IMR-90 (cell line): Measurements from ENCODE around the gene FOXQ1. TPM values are rescaled to one million over a fixed set of nuclear protein-coding genes. Genes with fewer than 3 reads are reported as not detected.

Source experiments
- ATAC-seq: fragments of 200-7000 bp; cut with Tn5 transposase; 2 replicates; pipeline ENCODE4 v1.9.1; 2020; ENCODE audit warnings: low read depth, mild to moderate bottlenecking, moderate library complexity
- BruUV-seq: library from RNA; stranded (reverse); fragments of 400-500 nt; replicated peaks from 2 replicates; lab custom pipeline; 2021; lab: Mats Ljungman, UMichigan
- CTCF ChIA-PET: fragments of 300-600 bp; formaldehyde crosslinking; extraction: SDS; loops from one replicate; lab custom pipeline; 2021; ENCODE audit warnings: antibody characterized with exemption; lab: Yijun Ruan, JAX
- POLR2A ChIA-PET: fragments of 300-600 bp; sonication (Branson Sonifier 250); formaldehyde crosslinking; loops from one replicate; lab custom pipeline; 2022; ENCODE audit warnings: antibody characterized with exemption; ENCODE audit not compliant: unreplicated experiment; lab: Charles Lee
- DNase-seq: peaks from one replicate; pipeline ENCODE4 v3.0.0; 2013
- H2AFZ ChIP-seq: replicated peaks from 2 replicates; pipeline ENCODE3; 2013; ENCODE audit warnings: low read length, mild to moderate bottlenecking; ENCODE audit not compliant: poor library complexity
- H2AK5ac ChIP-seq: 2 replicates; pipeline ENCODE4 v1.6.1; 2013; ENCODE audit warnings: low read depth, low read length, inconsistent platforms
- H2AK9ac ChIP-seq: replicated peaks from 2 replicates; pipeline ENCODE3; 2013; ENCODE audit warnings: mild to moderate bottlenecking, low read depth, low read length, moderate library complexity; ENCODE audit not compliant: poor library complexity
- H2BK120ac ChIP-seq: 2 replicates; pipeline ENCODE4 v1.6.1; 2013; ENCODE audit warnings: low read depth, low read length, inconsistent platforms
- H2BK15ac ChIP-seq: 3 replicates; pipeline ENCODE4 v1.6.1; 2013; ENCODE audit warnings: low read depth, low read length, inconsistent platforms
- H2BK20ac ChIP-seq: 2 replicates; pipeline ENCODE4 v1.6.1; 2013; ENCODE audit warnings: low read depth, mild to moderate bottlenecking, inconsistent platforms, low read length, moderate library complexity
- H2BK5ac ChIP-seq: 2 replicates; pipeline ENCODE4 v1.6.1; 2013; ENCODE audit warnings: mild to moderate bottlenecking, low read depth, low read length, inconsistent platforms; ENCODE audit not compliant: poor library complexity, severe bottlenecking
- H3K14ac ChIP-seq: replicated peaks from 2 replicates; pipeline ENCODE4 v1.6.1; 2013; ENCODE audit warnings: low read depth, low read length, inconsistent platforms
- H3K18ac ChIP-seq: 2 replicates; pipeline ENCODE4 v1.6.1; 2013; ENCODE audit warnings: low read depth, low read length, control low read depth
- H3K23ac ChIP-seq: 2 replicates; pipeline ENCODE4 v1.6.1; 2013; ENCODE audit warnings: low read depth, low read length, inconsistent platforms
- H3K27ac ChIP-seq: 2 replicates; pipeline ENCODE4 v1.5.1; 2013; ENCODE audit warnings: mild to moderate bottlenecking, control low read depth, low read length; ENCODE audit not compliant: insufficient read depth
- H3K27me3 ChIP-seq: 2 replicates; pipeline ENCODE4 v1.6.1; 2013; ENCODE audit warnings: low read length; ENCODE audit not compliant: control insufficient read depth, insufficient read depth
- H3K36me3 ChIP-seq: 2 replicates; pipeline ENCODE4 v1.6.1; 2013; ENCODE audit warnings: low read length, mixed read lengths; ENCODE audit not compliant: control insufficient read depth, insufficient read depth
- H3K4ac ChIP-seq: 2 replicates; pipeline ENCODE4 v1.6.1; 2013; ENCODE audit warnings: low read depth, low read length, inconsistent platforms
- H3K4me1 ChIP-seq: 2 replicates; pipeline ENCODE4 v1.6.1; 2013; ENCODE audit warnings: low read length, mixed read lengths; ENCODE audit not compliant: control insufficient read depth, insufficient read depth
- H3K4me2 ChIP-seq: 2 replicates; pipeline ENCODE4 v1.6.1; 2013; ENCODE audit warnings: low read depth, mild to moderate bottlenecking, control low read depth, low read length, moderate library complexity
- H3K4me3 ChIP-seq: 2 replicates; pipeline ENCODE4 v1.5.1; 2013; ENCODE audit warnings: low read depth, mild to moderate bottlenecking, control low read depth, low read length, moderate library complexity; ENCODE audit not compliant: insufficient read depth
- H3K56ac ChIP-seq: 2 replicates; pipeline ENCODE4 v1.6.1; 2013; ENCODE audit warnings: low read length, inconsistent platforms; ENCODE audit not compliant: insufficient read depth; ENCODE audit errors: extremely low read depth
- H3K79me1 ChIP-seq, 2 experiments: 2 replicates each; pipeline ENCODE4 v1.6.1; 2013; ENCODE audit warnings: low read length in 2 of 2, inconsistent platforms in 1 of 2, low read depth in 1 of 2
- H3K9ac ChIP-seq: 2 replicates; pipeline ENCODE4 v1.6.1; 2013; ENCODE audit warnings: low read depth, low read length, control low read depth
- H3K9me1 ChIP-seq: 2 replicates; pipeline ENCODE4 v1.6.1; 2013; ENCODE audit warnings: low read length, inconsistent platforms; ENCODE audit not compliant: insufficient read depth
- H3K9me3 ChIP-seq: 2 replicates; pipeline ENCODE4 v1.6.1; 2013; ENCODE audit warnings: low read length; ENCODE audit not compliant: control insufficient read depth, insufficient read depth
- H4K20me1 ChIP-seq: 2 replicates; pipeline ENCODE4 v1.6.1; 2013; ENCODE audit warnings: low read length, inconsistent platforms; ENCODE audit not compliant: insufficient read depth
- H4K5ac ChIP-seq: 2 replicates; pipeline ENCODE4 v1.6.1; 2013; ENCODE audit warnings: mild to moderate bottlenecking, low read depth, low read length, control low read depth
- H4K8ac ChIP-seq, 2 experiments: 2 replicates each; pipeline ENCODE4 v1.6.1; 2013; ENCODE audit warnings: low read depth in 2 of 2, low read length in 2 of 2, control low read depth in 1 of 2, inconsistent platforms in 1 of 2
- H4K91ac ChIP-seq: 2 replicates; pipeline ENCODE4 v1.6.1; 2013; ENCODE audit warnings: low read depth, low read length, inconsistent platforms; ENCODE audit not compliant: insufficient read depth
- CHD1 ChIP-seq: IDR thresholded peaks from 2 replicates; pipeline ENCODE4 v1.6.1; 2012; ENCODE audit warnings: low read depth, low read length, improper control_type of control experiment
- CTCF ChIP-seq: conservative IDR thresholded peaks from 2 replicates; pipeline ENCODE4 v1.5.1; 2012; ENCODE audit warnings: mild to moderate bottlenecking, low read depth, low read length, improper control_type of control experiment
- FOS ChIP-seq: fragments of 150-350 bp; IDR thresholded peaks from 2 replicates; pipeline ENCODE4 v1.6.1; 2016; ENCODE audit warnings: low read depth, low read length
- MXI1 ChIP-seq: IDR thresholded peaks from 2 replicates; pipeline ENCODE4 v1.6.1; 2012; ENCODE audit warnings: low read depth, mild to moderate bottlenecking, low read length, moderate library complexity, borderline replicate concordance
- POLR2A ChIP-seq: IDR thresholded peaks from 2 replicates; pipeline ENCODE4 v1.6.1; 2012; ENCODE audit warnings: mild to moderate bottlenecking, low read depth, low read length
- RAD21 ChIP-seq: IDR thresholded peaks from 2 replicates; pipeline ENCODE4 v1.6.1; 2012; ENCODE audit warnings: low read length, improper control_type of control experiment
- RCOR1 ChIP-seq: IDR thresholded peaks from 2 replicates; pipeline ENCODE4 v1.6.1; 2012; ENCODE audit warnings: mild to moderate bottlenecking, low read length, improper control_type of control experiment; ENCODE audit not compliant: insufficient replicate concordance
- RFX5 ChIP-seq: IDR thresholded peaks from 2 replicates; pipeline ENCODE4 v1.8.0; 2012; ENCODE audit warnings: low read depth, mild to moderate bottlenecking, low read length, moderate library complexity
- SMC3 ChIP-seq: fragments of 150-350 bp; IDR thresholded peaks from 2 replicates; pipeline ENCODE4 v1.6.1; 2016; ENCODE audit warnings: low read depth, mild to moderate bottlenecking, antibody characterized with exemption, low read length, moderate library complexity
- WGBS, 2 experiments: methylation state at CpG; one replicate each; pipeline versions ENCODE4 v1.1.5 to v1.1.7; 2013; ENCODE audit warnings: missing lambda C conversion rate in 2 of 2; ENCODE audit not compliant: insufficient read length in 1 of 2; ENCODE audit errors: extremely low coverage in 2 of 2; 5-methylcytosine and 5-hydroxymethylcytosine counted together
- dilution Hi-C: fragments of 300-500 bp; cut with HindIII; formaldehyde crosslinking; loops from one replicate; pipeline ENCODE4 v1.14.3; 2018; ENCODE audit warnings: low sequenced_read_pairs; ENCODE audit not compliant: unreplicated experiment
- in situ Hi-C: fragments of 300-500 bp; cut with MboI; formaldehyde crosslinking; loops from 3 replicates; pipeline ENCODE4 v1.14.3; 2019; ENCODE audit warnings: low sequenced_read_pairs, inconsistent platforms, mixed read lengths
- intact Hi-C: fragments of 100-400 bp; cut with micrococcal nuclease; formaldehyde crosslinking; loops from 2 replicates; pipeline ENCODE4 v1.10.0; 2022
- polyA plus RNA-seq, 3 experiments: library from polyadenylated mRNA; depleted of rRNA; stranded (reverse); fragments of >200 nt; gene quantifications; 2 replicates each; pipeline ENCODE4 v1.2.3, GENCODE V29; 2012; ENCODE audit warnings: low replicate concordance in 1 of 3
- total RNA-seq: library from RNA; depleted of rRNA; stranded (reverse); fragments of >200 nt; gene quantifications from 2 replicates; pipeline ENCODE4 v1.2.3, GENCODE V29; 2012

Gene FOXQ1
- total and polyA plus RNA-seq, 2 of the 4 experiments (the other 2 are of a cell fraction), result not detected

DNA sequence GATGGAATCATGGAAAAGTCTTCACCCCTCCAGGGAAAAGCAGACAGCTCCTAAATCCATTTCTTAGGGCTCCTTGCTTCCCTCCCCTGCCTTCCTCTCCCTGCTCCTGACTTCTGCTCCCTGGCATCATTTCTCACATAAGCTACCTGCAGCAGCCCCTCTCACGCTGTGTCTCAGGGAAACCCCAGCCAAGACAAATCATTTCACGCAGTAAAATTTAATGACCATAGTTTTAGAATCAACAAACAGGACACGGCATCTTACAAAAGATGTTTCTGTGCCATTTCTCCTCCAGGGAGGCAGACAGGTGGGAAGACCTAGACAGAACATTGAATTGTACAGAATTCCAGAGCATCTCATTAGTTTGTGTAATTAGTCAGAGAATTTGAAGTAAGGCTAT, 16.5 kb upstream of the FOXQ1 start:
- Histone ChIP-seq H3K4me3 (no peak overlapping the region), H4K91ac (no peak overlapping the region), H3K4me1 (peaks cover 7% of the 10 kb centered on the region), H3K9ac (no peak overlapping the region), H3K9me3 (no peaks in the 10 kb centered on the region), H3K4me2 (no peak overlapping the region), H3K14ac (no peak overlapping the region), H2BK5ac (no peak overlapping the region), H3K23ac (no peak overlapping the region), H2BK20ac (no peak overlapping the region), H3K4ac (0 out of 2 replicates have a peak overlapping the region, but pooled peaks have one; percentile 56), H2BK120ac (no peak overlapping the region), H3K27me3 (no peaks in the 10 kb centered on the region; the same call in 1 of the 2 replicates), H3K79me1 (no peaks in the 10 kb centered on the region), H4K8ac (no peak overlapping the region), H2BK15ac (peak overlapping the region; percentile 56; the same call in 1 of the 3 replicates), H2AFZ (no peak overlapping the region), H3K18ac (no peak overlapping the region), H3K36me3 (no peaks in the 10 kb centered on the region), H3K27ac (no peak overlapping the region), H4K5ac (no peak overlapping the region), H3K56ac (no peak overlapping the region), H2AK5ac (peak overlapping the region; percentile 9; the same call in 1 of the 2 replicates), H4K20me1 (no peaks in the 10 kb centered on the region), H3K9me1 (peaks cover 3% of the 10 kb centered on the region; the same call in 1 of the 2 replicates), H2AK9ac (no peak overlapping the region)
- TF ChIP-seq MXI1 (no peak), RCOR1 (no peak), RAD21 (no peak), CHD1 (no peak), SMC3 (no peak), POLR2A (no peak), CTCF (no peak), RFX5 (no peak), FOS (no peak)
- intact Hi-C loops (no loop called here), in situ Hi-C loops (no loop called here), dilution Hi-C loops (no loop called here)
- CTCF ChIA-PET, result interaction anchor here (1.1 kb wide), 1 partner anchor 383 kb away, joined by 3 read pairs; no protein-coding TSS in a partner anchor
- no CpG with 5 or more reads among the region's 3 CpGs for WGBS, 2 experiments
- ATAC-seq, result no peak
- no peak for DNase-seq
- POLR2A ChIA-PET, result no interaction called here
- no TSS peak for BruUV-seq
